ENCODE data around the gene NANOS2. TPM values are rescaled to one million over a fixed set of nuclear protein-coding genes. Genes with fewer than 3 reads are reported as not detected.

Gene NANOS2
- total RNA-seq, 2 experiments from 2014 or later: not detected

DNA sequence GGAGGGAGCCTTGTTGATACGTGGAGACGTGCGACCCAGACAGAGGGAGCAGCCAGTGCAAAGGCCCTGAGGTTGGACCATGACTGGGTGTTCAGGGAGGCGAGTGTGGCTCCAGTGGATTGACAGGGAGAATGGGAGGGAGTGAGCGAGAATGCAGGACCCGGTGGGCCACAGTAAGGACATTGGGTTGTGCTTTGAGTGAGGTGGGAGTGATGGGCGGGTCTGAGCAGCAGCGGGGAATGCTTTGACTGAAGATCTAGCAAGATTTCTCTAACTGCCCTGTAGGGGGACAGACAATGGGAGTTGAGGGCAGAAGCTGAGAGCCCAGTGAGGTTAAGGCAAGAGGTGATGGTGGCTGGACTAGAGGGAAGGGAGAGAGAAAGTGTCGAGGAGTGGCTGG, 7.7 kb upstream of the NANOS2 start:
- no peak overlapping the region for H3K4me3 Mint-ChIP-seq
- ChIA-PET POLR2A (no interaction called here), CTCF (interaction anchor here (1.0 to 1.2 kb wide), 2 partner anchors 20 to 153 kb away, joined by 3 read pairs; partner anchors contain the start of genes MYPOP and SIX5)
- ATAC-seq (no peak), DNase-seq (peak; percentile 31)
- H3K27me3 Mint-ChIP-seq (ENCODE audit: low read depth): peaks cover 4% of the 10 kb centered on the region
- no peaks in the 10 kb centered on the region for H3K36me3 Mint-ChIP-seq (ENCODE audit: low read depth)
- no peak overlapping the region for H3K27ac Mint-ChIP-seq
- H3K9me3 Mint-ChIP-seq (ENCODE audit: insufficient read depth): no peaks in the 10 kb centered on the region
- H3K4me1 Mint-ChIP-seq (ENCODE audit: low read depth): peaks cover 49% of the 10 kb centered on the region

- peaks cover 3% of the 10 kb centered on the region for H3K9me3 Mint-ChIP-seq (ENCODE audit: insufficient read depth)
- DNase-seq: peak; percentile 32
- H3K27ac Mint-ChIP-seq: peak overlapping the region; percentile 58
- H3K27me3 Mint-ChIP-seq (ENCODE audit: low read depth): peaks cover 9% of the 10 kb centered on the region
- no peaks in the 10 kb centered on the region for H3K36me3 Mint-ChIP-seq (ENCODE audit: low read depth)
- ChIA-PET CTCF (no interaction called here), POLR2A (no interaction called here)
- H3K4me3 Mint-ChIP-seq: no peak overlapping the region
- peaks cover 51% of the 10 kb centered on the region for H3K4me1 Mint-ChIP-seq (ENCODE audit: low read depth)
- peak; percentile 10 for ATAC-seq
Measured at GRCh38 chr19:45920458-45920857, 5.9 kb upstream of the NANOS2 start.

DNA sequence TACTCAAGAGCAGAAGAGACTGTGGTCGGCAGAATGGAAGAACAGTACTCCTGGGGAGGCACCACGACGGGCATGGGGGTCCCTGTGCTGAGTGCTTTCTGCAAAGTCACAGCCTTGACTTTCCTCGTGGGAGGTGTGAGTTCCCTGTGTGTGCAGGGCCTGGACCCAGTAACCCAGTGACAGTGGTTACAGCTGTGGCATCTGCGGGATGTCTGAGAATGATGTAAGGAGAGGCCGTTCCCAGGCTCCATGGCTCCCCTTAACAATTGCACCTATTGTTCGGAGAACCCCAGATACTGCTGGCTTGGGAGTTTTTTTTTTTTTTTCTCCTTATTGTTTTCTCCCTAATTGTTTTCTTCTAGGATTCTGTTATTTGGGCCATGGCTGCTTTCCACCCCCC, 5.1 kb upstream of the NANOS2 start:
- ChIA-PET POLR2A (no interaction called here), CTCF (interaction anchor here (0.7 kb wide), 2 partner anchors 8 to 36 kb away, joined by 3 to 4 read pairs; no protein-coding TSS in a partner anchor)
- no peak overlapping the region for H3K27ac Mint-ChIP-seq
- no peak overlapping the region for H3K4me3 Mint-ChIP-seq
- H3K9me3 Mint-ChIP-seq (ENCODE audit: insufficient read depth): peaks cover 3% of the 10 kb centered on the region
- peaks cover 47% of the 10 kb centered on the region for H3K4me1 Mint-ChIP-seq (ENCODE audit: low read depth)
- peaks cover 9% of the 10 kb centered on the region for H3K27me3 Mint-ChIP-seq (ENCODE audit: low read depth)
- no peaks in the 10 kb centered on the region for H3K36me3 Mint-ChIP-seq (ENCODE audit: low read depth)
- ATAC-seq (peak; percentile 14), DNase-seq (no peak)

DNA sequence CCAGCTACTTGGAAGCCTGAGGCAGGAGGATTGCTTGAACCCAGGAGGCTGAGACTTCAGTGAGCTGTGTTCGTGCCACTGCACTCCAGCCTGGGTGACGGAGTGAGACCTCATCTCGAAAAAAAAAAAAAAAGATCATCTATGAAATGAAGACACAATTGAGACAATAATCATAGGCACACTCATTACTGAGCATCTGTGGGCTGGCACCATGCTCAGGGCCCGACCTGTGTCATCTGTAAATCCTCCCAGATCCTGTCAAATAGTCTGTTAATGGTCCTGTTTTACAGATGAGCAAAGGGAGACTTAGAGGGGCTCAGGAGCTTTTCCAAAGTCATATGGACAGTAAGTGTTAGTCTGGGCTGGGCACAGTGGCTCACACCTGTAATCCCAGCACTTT, 4.1 kb upstream of the NANOS2 start:
- ChIA-PET CTCF (interaction anchor here (0.7 kb wide), 2 partner anchors 9 to 35 kb away, joined by 3 to 4 read pairs; no protein-coding TSS in a partner anchor), POLR2A (interaction anchor here (1.3 kb wide), 1 partner anchor 17 kb away, joined by 5 read pairs; the partner anchor contains the start of gene MYPOP)
- H3K27ac Mint-ChIP-seq: peak overlapping the region; percentile 25
- H3K9me3 Mint-ChIP-seq (ENCODE audit: insufficient read depth): peaks cover 3% of the 10 kb centered on the region
- no peak overlapping the region for H3K4me3 Mint-ChIP-seq
- ATAC-seq: no peak
- H3K27me3 Mint-ChIP-seq (ENCODE audit: low read depth): peaks cover 9% of the 10 kb centered on the region
- no peaks in the 10 kb centered on the region for H3K36me3 Mint-ChIP-seq (ENCODE audit: low read depth)
- H3K4me1 Mint-ChIP-seq (ENCODE audit: low read depth): peaks cover 48% of the 10 kb centered on the region
- no peak for DNase-seq

GRCh38 chr19:45917421-45918091, 3.0 kb upstream of the NANOS2 start:
- peak; percentile 69 for DNase-seq
- peaks cover 3% of the 10 kb centered on the region for H3K9me3 Mint-ChIP-seq (ENCODE audit: insufficient read depth)
- peak; percentile 85 for ATAC-seq
- no peaks in the 10 kb centered on the region for H3K36me3 Mint-ChIP-seq (ENCODE audit: low read depth)
- H3K4me3 Mint-ChIP-seq: peak overlapping the region; percentile 43
- H3K27ac Mint-ChIP-seq: peak overlapping the region; percentile 84
- ChIA-PET CTCF (interaction anchor here (0.6 to 1.0 kb wide), 2 partner anchors 14 to 111 kb away, joined by 3 to 8 read pairs; partner anchors contain the start of gene MYPOP), POLR2A (interaction anchor here (0.7 to 1.3 kb wide), 2 partner anchors 14 to 16 kb away, joined by 3 to 5 read pairs; partner anchors contain the start of gene MYPOP)
- peaks cover 49% of the 10 kb centered on the region for H3K4me1 Mint-ChIP-seq (ENCODE audit: low read depth)
- H3K27me3 Mint-ChIP-seq (ENCODE audit: low read depth): peaks cover 18% of the 10 kb centered on the region

DNA sequence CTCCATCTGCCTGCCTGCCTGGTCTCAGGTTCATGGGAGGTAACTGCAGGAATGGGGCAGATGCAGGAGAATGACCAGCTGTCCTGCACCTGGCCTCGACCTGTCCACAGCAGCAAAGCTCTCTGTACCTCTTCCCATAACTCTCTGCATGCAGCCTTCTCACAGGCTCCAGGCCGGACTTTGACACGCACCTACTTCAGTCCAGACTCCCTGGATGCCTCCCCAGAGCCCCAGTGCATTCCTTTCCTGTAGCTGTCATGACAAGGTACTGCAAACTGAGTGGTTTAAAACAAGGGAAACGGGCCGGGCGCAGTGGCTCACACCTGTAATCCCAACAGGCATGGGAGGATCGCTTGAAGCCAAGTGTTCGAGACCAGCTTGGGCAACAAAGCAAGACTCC, 3.3 kb downstream of the NANOS2 start:
- ChIA-PET POLR2A (interaction anchor here (0.9 kb wide), 1 partner anchor 9 kb away, joined by 3 read pairs; the partner anchor contains the start of gene MYPOP), CTCF (no interaction called here)
- no peak for ATAC-seq

GRCh38 chr19:45908956-45909355, 5.6 kb downstream of the NANOS2 start:
- ChIA-PET CTCF (no interaction called here), POLR2A (no interaction called here)
- Mint-ChIP-seq H3K27me3 (ENCODE audit: low read depth) (peaks cover 25% of the 10 kb centered on the region), H3K9me3 (ENCODE audit: insufficient read depth) (no peaks in the 10 kb centered on the region), H3K27ac (no peak overlapping the region), H3K4me3 (no peak overlapping the region), H3K36me3 (ENCODE audit: low read depth) (no peaks in the 10 kb centered on the region), H3K4me1 (ENCODE audit: low read depth) (peaks cover 7% of the 10 kb centered on the region)
- DNase-seq: no peak
- ATAC-seq: no peak

More for the DNA sequence above, 3.3 kb downstream of the NANOS2 start:
- Mint-ChIP-seq H3K27me3 (ENCODE audit: low read depth) (peaks cover 28% of the 10 kb centered on the region), H3K4me1 (ENCODE audit: low read depth) (peaks cover 8% of the 10 kb centered on the region), H3K36me3 (ENCODE audit: low read depth) (no peaks in the 10 kb centered on the region), H3K4me3 (no peak overlapping the region), H3K9me3 (ENCODE audit: insufficient read depth) (peaks cover 1% of the 10 kb centered on the region), H3K27ac (no peak overlapping the region)
- no peak for DNase-seq

DNA sequence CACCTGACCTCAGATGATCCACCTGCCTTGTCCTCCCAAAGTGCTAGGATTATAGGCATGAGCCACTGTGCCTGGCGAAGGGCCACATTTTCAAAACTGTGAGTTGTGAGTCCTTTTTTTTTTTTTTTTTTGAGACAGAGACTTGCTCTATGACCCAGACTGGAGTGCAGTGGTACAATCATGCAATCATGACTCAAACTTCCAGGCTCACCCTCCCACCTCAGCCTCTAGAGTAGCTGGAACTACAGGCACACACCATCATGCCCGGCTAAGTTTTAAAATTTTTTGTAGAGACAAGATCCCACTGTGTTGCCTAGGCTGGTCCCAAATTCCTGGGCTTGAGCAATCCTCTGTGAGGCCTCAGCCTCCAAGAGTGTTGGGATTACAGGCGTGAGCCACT, 8.4 kb downstream of the NANOS2 start:
- CTCF ChIA-PET: no interaction called here
- peaks cover 16% of the 10 kb centered on the region for H3K27me3 Mint-ChIP-seq (ENCODE audit: low read depth)

GRCh38 chr19:45905011-45905410, 9.6 kb downstream of the NANOS2 start:
- ChIA-PET CTCF (no interaction called here), POLR2A (interaction anchor here (0.6 kb wide), 1 partner anchor 19 kb away, joined by 5 read pairs; the partner anchor contains the start of gene IRF2BP1)
- H3K9me3 Mint-ChIP-seq (ENCODE audit: insufficient read depth): no peaks in the 10 kb centered on the region
- peaks cover 11% of the 10 kb centered on the region for H3K27me3 Mint-ChIP-seq (ENCODE audit: low read depth)
- no peak for DNase-seq
- H3K36me3 Mint-ChIP-seq (ENCODE audit: low read depth): peaks cover 11% of the 10 kb centered on the region
- no peak overlapping the region for H3K4me3 Mint-ChIP-seq
- no peak for ATAC-seq
- H3K27ac Mint-ChIP-seq: no peak overlapping the region
- H3K4me1 Mint-ChIP-seq (ENCODE audit: low read depth): peaks cover 28% of the 10 kb centered on the region

More for the DNA sequence above, 8.4 kb downstream of the NANOS2 start:
- Mint-ChIP-seq H3K4me3 (no peak overlapping the region), H3K9me3 (ENCODE audit: insufficient read depth) (no peaks in the 10 kb centered on the region), H3K27ac (no peak overlapping the region), H3K4me1 (ENCODE audit: low read depth) (peaks cover 18% of the 10 kb centered on the region), H3K36me3 (ENCODE audit: low read depth) (peaks cover 2% of the 10 kb centered on the region)
- DNase-seq (no peak), ATAC-seq (no peak)
- POLR2A ChIA-PET: interaction anchor here (0.7 to 1.3 kb wide), 2 partner anchors 22 to 78 kb away, joined by 3 to 4 read pairs; no protein-coding TSS in a partner anchor

DNA sequence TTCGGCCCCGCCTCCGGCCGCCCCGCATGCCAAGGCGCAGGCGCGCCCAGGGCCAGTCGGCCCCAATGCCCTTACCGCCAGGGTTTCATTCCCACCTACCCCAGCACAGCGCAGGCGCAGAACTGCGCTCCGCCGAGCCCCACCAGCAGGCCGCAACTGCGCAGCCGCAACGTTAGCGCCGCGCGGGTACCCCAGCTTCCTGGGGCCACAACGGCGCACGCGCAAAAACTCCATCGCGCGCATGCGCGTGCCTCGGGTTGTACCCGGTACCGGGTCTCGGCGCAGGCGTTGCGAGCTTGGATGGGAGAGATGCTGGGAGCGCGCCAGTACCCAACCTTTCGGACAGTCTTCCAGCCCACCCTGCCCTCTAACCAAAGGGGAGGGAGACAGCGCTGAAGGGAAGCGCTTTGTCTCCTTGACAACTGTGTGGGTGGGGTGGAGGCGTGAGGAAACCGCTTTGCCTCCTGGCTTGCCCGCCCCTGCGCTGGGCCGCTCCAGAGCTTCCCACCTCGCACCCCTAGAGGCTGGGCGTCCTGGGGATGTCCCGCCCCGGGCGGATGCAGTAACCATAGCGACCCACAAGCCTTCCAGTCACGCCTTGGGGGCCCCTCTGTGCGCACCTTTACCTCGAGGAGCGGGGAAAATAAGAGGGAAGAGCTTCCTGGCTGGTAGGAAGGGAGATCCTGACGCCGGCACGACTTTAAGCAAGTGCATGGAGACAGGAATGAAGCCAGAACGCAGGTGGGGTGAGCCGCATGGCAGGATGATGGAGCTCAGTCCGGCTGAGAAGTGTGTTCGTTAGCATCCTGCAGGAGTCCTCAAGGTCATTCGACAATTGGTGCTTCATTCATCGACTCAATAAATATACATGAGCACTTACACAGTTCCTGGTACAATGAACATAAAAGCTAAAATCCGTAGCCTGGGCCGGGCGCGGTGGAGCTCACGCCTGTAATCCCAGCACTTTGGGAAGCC, 11.6 kb downstream of the NANOS2 start:
- Mint-ChIP-seq H3K27me3 (ENCODE audit: low read depth) (peaks cover 8% of the 10 kb centered on the region), H3K27ac (peak overlapping the region; percentile 77), H3K9me3 (ENCODE audit: insufficient read depth) (no peaks in the 10 kb centered on the region), H3K4me3 (peak overlapping the region; percentile 92), H3K4me1 (ENCODE audit: low read depth) (peaks cover 28% of the 10 kb centered on the region), H3K36me3 (ENCODE audit: low read depth) (peaks cover 24% of the 10 kb centered on the region)
- peak; percentile 89 for ATAC-seq
- CTCF ChIA-PET: interaction anchor here (0.7 to 4.2 kb wide), 16 partner anchors 11 to 424 kb away, joined by 3 to 26 read pairs (median 5); partner anchors contain the start of genes CCDC61, FOXA3, IRF2BP1 and NANOS2
- POLR2A ChIA-PET: interaction anchor here (0.6 to 2.0 kb wide), 7 partner anchors 8 to 51 kb away, joined by 3 to 12 read pairs (median 3); partner anchors contain the start of genes FOXA3, IRF2BP1 and SYMPK
- DNase-seq: peak; percentile 99

GRCh38 chr19:45901912-45902650, 12.5 kb downstream of the NANOS2 start, which contains the start of gene MYPOP:
Gene MYPOP (minus strand): TSS chr19:45902613. CDS start chr19:45901773, 840 bp downstream.
- ChIA-PET CTCF (interaction anchor here (0.6 to 4.2 kb wide), 12 partner anchors 15 to 692 kb away, joined by 3 to 26 read pairs (median 6); partner anchors contain the start of genes FOXA3, IRF2BP1 and SIX5), POLR2A (interaction anchor here (1.0 to 2.0 kb wide), 6 partner anchors 9 to 52 kb away, joined by 3 to 12 read pairs (median 4); partner anchors contain the start of genes FOXA3, IRF2BP1 and SYMPK)
- Mint-ChIP-seq H3K36me3 (ENCODE audit: low read depth) (peaks cover 24% of the 10 kb centered on the region), H3K27ac (peak within 1 kb of the TSS; percentile 77), H3K27me3 (ENCODE audit: low read depth) (peaks cover 8% of the 10 kb centered on the region), H3K4me1 (ENCODE audit: low read depth) (peaks cover 28% of the 10 kb centered on the region), H3K9me3 (ENCODE audit: insufficient read depth) (no peaks in the 10 kb centered on the region), H3K4me3 (peak within 1 kb of the TSS; percentile 92)
- DNase-seq (no peak), ATAC-seq (no peak)
